Renal pelvis (tissue), 4 donors: ENCODE measurements around the gene TTF1. TPM values are rescaled to one million over a fixed set of nuclear protein-coding genes. Genes with fewer than 3 reads are reported as not detected.
"Not testable (repeated sequence)": the region's sequence is repeated elsewhere in the genome, so short reads cannot be mapped to it uniquely, and the experiment has no call there.

ENCODE experiments used
- DNase-seq: peaks from one replicate; pipeline ENCODE4 v3.0.0-alpha.2; 2013
- polyA plus RNA-seq, 3 donors: library from polyadenylated mRNA; unstranded; fragments of 120-200 nt; gene quantifications; one replicate each; pipeline ENCODE4 v1.2.1, GENCODE V29; 2013; ENCODE audit not compliant: insufficient read length in 3 of 3

The TTF1 gene
- polyA plus RNA-seq, 3 donors: 16.1 to 23.1 (median 19.1) TPM

DNA sequence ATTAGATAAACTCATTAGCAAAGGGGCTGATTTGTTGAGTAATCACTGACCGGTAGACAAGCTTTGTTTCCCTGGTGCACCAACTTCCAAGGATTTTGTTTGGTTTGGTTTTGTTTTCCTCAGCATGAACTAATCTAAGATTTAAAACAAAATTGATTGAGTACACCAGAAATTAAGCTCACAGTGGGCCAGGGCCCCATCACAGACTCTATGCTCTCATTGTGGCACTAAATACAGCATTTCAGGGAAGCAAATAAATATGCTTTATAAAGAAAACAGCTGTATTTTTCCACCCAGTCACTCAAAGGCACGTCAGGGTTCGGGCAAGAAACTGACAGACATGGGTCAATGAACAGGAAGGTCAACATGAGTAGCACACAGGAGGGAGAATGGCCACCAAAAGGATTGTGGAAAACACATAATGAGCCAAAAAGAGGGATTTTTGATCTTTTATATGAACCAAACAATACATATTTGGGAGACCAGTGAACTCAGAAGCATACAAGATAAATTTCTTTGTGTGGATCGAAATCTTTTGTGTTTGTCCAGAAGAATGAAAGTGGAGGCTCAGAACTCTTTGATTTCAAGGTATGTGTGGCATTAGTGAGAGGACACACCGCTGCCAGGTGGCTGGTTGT lies 12.2 kb upstream of the TTF1 start:
- no peak for DNase-seq

DNA sequence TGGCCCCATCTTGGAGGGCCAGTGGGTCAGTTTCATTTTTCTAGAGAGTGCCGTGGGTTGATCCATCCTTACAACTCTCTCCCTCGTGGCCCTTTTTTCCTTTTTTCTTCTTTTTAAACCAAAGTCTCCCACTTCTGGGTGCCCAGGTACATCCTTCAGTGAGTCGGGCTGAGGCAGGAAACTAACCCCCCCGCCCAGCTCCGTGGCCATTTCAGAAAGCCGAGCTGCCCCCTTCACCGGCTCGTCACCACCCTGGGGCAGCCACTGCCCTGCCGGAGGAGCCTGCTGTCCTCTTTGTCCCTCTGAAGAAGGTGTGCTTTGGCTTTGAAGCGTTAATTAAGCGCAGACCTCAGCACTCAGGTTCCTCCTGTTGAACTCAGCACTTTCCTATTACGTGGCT lies 8.5 kb upstream of the TTF1 start:
- DNase-seq: no peak

DNA sequence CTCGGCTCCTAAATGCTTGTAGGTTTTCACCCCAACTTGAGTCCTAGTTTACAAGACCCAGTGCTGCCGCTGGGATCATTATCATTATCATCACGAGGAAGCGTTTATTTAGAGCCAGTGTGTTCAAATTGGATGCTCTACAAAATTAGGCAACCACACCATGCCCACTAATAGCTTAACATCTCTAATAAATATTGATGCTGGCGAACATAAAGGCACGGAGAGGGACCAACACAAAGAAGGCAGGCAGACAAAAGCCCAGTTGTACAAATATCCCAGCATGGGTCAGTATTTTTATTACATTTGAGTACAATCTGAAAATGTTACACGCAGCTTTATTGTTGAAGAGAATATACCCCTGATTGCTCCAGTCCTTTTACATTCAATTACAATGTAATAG lies 8.1 kb upstream of the TTF1 start:
- no peak for DNase-seq

DNA sequence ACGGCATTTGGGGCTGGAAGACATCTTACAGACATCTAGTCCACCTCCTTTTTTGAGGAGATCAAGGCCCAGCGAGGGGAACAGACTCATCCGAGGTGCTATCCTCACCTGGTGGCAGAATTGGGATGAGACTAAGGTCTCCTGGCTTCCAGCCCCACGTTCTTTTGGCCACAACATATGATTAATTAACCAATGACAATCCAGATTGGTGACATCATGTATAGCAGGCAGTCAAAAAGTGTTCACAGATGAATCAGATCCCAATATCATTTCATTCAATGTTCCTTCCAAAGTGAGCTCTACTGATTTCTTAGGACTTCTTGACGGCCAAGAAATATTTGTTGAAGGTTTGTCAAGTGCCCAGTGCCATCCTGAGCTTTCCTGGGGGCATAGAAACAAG lies 7.3 kb upstream of the TTF1 start:
- no peak for DNase-seq

DNA sequence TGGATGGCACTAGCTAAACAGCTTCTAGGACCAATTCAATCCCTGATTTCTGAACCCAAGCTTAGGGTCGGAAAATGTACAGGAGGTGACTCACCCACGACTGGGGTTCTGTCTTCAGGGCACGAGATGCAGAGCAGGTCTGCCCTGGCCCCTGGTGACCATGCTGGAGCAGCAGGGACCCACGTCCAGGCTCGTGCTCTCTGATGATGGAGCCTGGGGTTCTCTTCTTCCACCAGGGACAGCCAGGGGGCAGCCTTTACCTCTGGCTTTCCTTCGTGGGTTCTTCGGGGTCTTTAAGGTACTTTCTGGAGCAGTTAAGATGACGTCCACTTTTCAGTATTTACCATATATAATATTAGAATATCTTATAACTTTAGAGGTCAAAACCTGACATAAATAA lies 5.4 kb upstream of the TTF1 start:
- no peak for DNase-seq

DNA sequence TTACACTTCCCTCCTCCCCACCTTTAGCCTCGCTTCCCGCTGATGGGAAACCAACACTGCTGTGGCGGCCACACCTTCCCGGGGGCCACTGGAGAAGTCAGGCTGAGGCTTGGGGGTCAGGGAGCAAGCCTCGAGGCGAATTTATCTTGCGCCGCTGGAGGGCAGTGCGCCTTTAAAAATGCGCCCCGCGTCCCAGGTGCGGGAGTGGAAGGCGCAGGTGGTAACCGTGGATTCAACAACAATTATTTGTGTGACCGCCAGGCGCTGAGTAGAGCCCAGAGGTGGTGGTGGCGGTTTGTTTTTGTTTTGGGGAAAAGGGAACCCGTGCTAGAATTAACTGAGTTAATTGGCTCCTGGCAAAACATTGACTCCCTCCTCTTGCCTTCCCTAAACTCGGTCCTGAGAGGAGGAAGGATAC lies 4.5 kb upstream of the TTF1 start:
- DNase-seq: peak; percentile 65

DNA sequence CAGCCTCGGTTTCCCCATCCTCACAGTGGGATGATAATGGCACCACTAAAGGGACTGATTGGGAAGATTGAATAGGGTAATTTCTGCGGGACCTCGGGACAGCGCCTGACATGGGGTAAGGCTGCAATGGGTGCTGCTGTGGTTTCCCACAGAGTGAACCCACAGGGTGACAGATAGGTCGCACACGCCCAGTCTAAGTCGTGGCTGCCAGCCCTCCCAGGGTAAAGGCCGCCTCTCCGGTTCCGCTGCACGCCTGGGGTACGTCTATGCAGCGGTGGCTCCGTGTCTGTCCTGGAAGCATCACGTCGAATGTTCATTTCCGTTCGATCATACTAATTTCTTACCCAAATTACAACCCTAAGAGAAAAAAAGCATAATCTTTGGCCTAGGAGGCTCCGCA lies 4.0 kb upstream of the TTF1 start:
- no peak for DNase-seq

DNA sequence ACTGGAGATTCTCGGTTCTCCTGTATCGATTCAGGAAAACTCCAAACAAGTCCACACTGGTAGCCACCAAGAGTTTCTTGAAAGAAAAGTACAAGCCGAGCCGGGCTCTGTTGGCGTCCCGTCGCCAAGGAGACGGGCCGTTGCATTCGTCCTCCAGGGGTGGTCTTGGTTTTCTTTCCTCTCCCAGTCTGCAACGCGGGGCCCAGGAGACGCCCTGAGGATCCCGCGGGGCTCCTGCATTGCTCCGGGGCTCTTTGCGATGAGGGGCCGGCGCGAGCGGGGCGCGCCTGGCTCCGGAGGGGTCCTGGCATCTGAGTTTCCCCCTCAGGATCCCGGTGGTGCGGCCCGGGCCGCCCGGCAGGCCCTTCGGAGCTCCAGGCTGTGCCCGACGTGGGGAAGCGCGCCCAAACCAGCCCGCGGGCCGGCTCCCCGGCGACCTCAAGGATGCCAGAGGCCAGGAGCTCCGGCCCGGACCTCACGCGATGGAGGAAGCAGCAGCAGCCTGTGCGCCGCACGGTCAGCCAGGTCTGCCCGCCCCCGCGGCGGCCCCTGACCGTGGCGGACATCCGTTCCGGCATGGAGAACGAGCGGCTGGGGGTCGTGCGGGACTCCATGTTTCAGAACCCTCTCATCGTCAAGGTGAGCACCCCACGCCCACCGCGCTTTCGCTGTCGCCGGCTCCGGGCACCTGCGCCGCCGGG lies 3.3 kb upstream of the TTF1 start, which contains the start of gene CFAP77:
Gene CFAP77, plus strand, starts transcription at position 384 of the 701 bp plus-strand sequence. Its CDS starts 61 bp downstream, at position 445.
- DNase-seq: no peak

DNA sequence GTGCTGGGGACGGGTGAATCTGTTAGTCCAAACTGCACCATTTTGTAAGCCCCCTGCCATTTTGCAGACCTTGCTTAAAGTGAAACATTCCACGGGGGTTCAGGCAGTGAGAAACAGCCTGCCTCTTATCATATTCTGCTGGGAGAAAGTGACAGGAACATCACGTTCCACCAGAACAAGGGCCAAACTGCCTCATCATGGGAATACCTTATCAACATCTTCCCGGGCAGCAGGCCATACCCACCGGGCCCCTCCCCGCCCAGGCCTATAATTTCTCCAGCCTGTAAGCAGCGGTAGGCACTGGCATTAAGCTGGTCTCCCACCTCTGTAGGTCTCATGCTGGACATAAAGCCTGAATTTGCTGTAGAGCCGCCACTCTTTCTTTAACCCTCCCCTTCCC lies 1.9 kb upstream of the TTF1 start:
- DNase-seq: no peak

DNA sequence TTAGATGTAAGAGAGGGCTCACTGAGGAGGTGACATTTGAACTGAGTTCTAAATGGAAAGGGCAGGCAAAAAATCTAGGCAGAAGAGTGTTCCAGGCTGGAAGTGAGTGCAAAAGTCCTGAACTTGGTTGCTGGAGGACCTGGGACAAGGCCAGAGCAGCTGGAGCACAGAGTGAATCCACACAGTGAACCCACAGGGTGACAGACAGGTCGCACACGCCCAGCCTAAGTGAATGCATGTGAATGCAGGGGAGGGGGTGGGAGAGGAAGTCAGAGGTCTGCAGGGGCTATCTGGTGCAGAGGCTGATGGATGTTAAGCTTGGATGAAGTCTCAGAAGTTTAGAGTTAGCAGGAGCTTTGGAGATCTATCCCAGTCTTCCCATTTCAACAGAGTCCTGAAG lies 556 bp upstream of the TTF1 start:
- no peak for DNase-seq

DNA sequence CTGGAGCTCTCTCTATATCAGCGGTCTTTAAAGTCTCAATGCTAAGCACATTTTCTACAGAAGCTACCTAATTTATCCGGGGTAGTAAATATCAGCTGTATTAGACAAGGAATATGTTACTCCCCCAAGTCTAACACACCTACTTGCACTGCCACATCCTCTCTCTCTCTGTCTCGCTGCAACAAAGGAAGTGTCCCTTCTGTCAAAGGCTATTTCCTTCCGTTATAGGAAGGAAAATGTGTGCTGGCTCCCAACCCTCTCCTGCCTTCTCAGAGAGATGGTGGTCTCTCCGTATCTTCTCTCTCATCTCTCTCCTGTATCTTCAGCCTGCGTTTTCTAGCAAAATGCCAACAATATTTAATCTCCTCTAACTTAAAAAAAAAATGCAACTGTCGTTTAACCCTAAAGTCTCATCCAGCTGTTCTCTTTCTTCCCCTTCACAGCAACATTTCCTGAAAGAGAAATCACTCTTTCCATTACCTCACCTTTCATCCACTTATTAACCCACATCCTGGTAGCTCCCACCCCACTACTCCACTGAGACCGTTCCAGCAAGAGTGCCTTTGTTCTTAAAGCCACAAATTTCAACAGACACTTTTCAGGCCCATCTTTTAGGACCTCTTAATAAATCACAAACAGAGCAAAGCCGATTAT lies 2.3 kb downstream of the TTF1 start:
- no peak for DNase-seq

DNA sequence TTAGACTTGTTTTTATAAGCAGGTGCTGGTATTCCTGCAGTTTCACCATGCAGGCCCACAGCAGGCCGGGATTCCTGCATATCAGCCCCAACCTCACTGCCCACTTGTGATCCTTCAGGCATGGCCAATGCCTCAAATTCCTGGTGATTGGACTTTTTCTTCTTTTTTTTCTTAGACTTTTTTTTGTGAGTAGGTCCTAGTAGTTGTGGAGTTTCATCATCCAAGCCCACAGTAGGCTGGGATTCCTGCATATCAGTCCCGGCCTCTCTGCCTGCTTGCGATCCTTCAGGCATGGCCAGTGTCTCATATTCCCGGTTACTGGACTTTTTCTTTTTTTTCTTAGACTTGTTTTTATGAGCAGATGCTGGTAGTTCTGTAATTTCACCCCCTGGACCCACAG lies 4.8 kb downstream of the TTF1 start:
- DNase-seq: peak; percentile 57

DNA sequence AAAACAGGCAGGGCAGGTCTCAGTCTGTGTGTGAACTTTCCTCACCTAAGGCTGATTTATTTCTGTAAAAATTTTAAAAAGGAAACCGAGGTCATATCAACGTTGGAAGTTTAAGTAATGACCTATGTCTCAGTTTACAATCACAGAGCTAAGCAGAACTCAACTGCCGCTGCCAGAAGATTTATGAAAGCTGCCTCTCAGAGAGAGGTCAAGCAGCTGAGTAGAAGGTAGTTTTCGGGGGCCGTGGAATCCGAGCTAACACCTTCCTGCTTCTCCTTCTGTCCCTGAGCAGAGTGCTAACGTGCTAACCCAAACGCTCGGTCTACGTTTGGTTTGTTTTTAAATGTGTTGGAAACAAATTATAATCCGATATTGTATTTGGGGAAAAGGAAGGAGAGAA lies 11.1 kb downstream of the TTF1 start:
- no peak for DNase-seq

DNA sequence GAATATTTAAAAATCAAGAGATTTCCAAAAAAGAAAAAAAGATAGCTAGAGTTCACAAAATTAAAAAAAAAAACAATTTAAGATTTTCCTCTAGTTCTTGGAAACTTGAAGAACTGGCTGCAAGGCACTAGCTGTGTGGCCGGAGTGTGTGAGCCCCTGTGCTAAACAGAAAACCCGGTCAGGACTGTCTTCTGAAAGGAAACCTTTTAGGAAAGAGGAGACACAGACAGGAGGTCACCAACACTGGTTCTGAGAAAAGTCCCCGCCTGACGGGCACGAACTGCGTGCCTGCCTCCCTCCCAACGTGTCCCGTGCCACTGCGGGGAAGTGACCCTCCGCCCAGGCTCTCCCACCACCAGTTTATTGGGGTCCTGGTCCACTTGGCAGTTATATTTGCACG lies 15.2 kb downstream of the TTF1 start:
- DNase-seq: no peak

DNA sequence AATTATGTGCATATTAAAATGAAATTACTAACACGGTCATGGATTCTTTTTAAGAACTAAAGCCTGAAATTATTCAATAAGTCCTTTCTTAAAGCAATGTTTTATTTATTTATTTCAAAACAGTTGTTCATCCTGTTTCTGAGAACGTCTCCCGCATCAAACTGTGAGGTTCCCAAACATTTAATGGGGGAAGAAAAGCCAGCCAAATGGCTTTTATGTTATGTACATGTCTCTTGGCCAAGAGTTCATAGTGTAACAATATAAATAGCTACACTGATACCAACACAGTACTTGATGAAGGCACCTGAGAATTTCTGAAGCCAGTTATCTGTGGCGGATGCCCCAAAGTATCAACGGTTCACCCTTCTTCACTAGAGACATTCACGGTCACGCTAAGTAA lies 15.7 kb downstream of the TTF1 start:
- no peak for DNase-seq

DNA sequence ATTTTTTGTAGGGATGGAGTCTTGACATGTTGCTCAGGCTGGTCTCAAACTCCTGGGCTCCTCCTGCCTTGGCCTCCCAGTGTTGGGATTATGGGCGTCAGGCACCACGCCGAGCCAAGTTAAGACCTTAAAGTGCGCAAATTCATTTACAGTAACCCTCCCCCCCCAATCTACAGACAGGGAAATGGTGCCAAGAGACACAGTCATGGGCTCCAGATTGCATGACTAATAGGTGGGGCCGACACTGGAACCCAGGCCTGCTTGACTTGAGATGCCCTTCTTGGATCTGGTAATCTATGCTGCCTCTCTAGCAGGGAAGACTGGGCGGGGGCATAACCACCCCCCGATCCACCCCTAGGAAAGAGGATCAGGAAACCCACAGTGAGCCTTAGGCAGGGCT lies 19.5 kb downstream of the TTF1 start:
- DNase-seq: no peak

DNA sequence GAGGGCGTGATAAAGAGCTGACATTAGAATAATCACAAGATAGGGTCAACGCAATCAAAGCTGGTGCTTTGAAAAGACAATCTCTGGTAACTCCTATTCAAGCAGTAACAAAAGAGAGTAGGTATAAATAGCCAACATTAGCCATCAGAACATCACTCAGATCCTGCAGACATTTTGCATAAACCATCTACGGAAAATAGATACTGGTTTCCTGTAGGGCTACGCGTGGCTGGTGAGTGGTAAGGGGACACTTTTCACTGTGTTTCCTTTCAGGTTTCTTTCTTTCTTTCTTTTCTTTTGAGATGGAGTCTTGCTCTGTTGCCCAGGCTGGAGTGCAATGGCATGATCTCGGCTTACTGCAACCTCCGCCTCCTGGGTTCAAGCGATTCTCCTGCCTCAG lies 22.3 kb downstream of the TTF1 start:
- no peak for DNase-seq

DNA sequence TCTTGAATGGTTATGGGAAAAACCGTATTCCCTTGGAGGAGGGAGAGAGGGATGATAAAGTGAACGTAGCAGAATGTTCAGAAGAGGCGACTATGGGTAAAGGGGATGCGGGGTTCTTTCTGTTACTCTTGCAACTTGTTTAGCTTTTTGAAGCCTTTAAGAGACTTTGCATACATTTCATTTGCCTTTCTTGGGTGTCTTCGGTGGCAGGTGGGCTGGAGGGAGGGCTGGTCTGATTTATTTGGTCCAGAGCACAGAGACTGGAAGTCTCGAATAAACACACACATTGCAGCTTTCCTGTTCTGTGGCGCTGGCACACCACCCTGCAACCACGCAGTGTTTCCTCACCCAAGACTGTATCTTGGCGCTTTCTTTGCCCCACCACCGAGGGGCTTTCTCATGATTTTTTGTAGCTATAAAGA lies 23.2 kb downstream of the TTF1 start:
- DNase-seq: no peak

DNA sequence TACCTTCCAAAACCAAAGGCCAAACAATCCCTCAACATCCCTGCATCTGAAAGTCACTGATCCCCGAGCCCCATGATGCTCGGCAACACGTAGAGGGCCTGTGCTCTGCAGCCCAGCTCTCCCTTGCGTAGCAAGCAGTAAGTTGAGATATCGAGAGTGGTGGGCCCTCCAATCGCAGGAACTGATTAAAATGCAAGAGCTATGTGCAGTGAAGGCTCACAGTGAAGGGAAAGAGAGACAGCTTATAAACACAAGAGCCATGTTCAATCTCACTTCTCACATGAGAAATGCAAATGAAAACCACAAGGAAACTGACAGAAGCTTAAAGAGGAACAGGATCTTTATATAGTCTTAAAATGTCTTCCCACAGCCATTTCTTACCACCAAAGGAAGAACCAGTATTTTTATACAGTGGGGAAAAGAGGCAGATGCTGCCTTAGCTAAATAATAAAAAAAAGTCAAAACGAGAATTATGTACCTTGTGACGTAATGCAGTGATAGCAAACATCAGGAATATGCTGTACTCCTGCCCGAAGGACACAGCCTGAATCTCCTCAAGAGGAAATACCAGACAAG lies 24.6 kb downstream of the TTF1 start:
- DNase-seq: no peak

DNA sequence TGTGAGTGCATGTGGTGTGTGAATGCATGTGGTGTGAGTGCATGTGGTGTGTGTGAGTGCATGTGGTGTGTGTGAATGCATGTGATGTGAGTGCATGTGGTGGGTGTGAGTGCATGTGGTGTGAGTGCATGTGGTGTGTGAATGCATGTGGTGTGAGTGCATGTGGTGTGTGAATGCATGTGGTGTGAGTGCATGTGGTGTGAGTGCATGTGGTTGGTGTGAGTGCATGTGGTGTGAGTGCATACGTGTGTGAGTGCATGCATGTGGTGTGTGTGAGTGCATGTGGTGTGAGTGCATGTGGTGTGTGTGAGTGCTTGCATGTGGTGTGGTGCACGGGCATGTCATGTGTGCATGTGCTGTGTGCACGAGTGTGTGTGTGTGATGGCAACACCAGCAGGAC lies 28.2 kb downstream of the TTF1 start:
- not testable (repeated sequence) for DNase-seq

DNA sequence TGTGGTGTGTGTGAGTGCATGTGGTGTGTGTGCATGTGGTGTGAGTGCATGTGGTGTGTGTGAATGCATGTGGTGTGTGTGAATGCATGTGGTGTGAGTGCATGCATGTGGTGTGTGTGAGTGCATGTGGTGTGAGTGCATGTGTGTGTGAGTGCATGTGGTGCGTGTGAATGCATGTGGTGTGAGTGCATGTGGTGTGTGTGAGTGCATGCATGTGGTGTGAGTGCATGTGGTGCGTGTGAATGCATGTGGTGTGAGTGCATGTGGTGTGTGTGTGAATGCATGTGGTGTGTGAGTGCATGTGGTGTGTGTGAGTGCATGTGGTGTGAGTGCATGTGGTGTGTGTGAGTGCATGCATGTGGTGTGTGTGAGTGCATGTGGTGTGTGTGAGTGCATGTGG lies 28.9 kb downstream of the TTF1 start:
- DNase-seq: not testable (repeated sequence)

DNA sequence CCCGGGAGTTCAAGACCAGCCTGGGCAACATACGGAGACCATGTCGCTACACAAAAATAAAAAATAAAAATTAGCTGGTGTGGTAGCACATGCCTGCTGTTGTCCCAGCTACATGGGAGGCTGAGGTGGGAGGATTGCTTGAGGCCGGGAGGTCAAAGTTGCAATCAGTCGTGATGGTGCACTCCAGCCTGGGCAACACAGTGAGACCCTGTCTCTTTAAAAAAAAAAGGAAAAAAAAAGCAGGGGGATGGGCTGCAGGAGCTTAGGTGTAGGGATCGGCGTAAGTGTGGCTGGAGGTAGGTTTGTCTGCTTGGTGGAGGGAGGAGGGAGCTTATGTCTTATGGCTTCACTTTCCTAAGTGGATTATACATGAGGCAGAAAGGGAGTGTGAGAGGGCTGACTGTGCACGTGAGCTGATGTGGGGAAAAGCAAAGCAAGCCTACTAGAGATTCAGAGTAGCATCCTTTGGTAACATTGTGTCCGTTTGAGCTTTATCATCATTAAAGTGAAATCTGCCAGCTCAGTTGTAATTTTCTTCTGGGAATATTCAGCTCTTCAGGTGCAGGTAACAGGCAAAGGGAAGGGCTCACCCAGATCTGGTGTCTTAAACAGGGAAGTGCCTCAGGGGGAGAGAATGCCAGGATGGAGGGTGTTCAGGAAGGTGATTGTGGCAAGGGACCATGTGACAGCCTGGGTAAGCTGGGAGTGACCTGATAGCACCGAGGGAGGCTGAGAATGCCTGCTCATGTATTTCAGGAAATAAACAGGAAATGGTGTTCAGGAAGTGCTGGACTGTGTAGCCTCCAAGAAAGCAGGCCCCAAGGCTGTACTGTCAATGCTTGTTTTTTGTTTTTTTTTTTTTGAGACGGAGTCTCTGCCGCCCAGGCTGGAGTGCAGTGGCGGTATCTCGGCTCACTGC lies 34.2 kb downstream of the TTF1 start:
- DNase-seq: no peak
